Liver (tissue), 9 donors: ENCODE results near the gene CHRM5. TPM values are rescaled to one million over a fixed set of nuclear protein-coding genes. Genes with fewer than 3 reads are reported as not detected.

Source experiments
- DNase-seq: peaks from one replicate; pipeline ENCODE4 v3.0.0-alpha.2; 2017; ENCODE audit warnings: low spot score
- H3K27ac ChIP-seq, 2 donors: one replicate each; pipeline ENCODE4 v1.7.0; 2013; ENCODE audit warnings: inconsistent platforms in 2 of 2, low read length in 2 of 2, control low read depth in 1 of 2, low read depth in 1 of 2, mild to moderate bottlenecking in 1 of 2
- H3K27me3 ChIP-seq, 4 donors: one replicate each; pipeline versions ENCODE4 v1.6.1 to v1.7.0; 2013; ENCODE audit warnings: low read length in 3 of 4, inconsistent platforms in 1 of 4, mild to moderate bottlenecking in 1 of 4, moderate library complexity in 1 of 4; ENCODE audit not compliant: control insufficient read depth in 4 of 4, insufficient read depth in 4 of 4
- H3K36me3 ChIP-seq, 4 donors: one replicate each; pipeline versions ENCODE4 v1.6.1 to v1.7.0; 2013; ENCODE audit warnings: low read length in 3 of 4, mild to moderate bottlenecking in 3 of 4, low read depth in 1 of 4, moderate library complexity in 1 of 4; ENCODE audit not compliant: control insufficient read depth in 4 of 4, insufficient read depth in 3 of 4
- H3K4me1 ChIP-seq, 4 donors: one replicate each; pipeline versions ENCODE4 v1.6.1 to v1.7.0; 2013; ENCODE audit warnings: low read length in 3 of 4, mild to moderate bottlenecking in 3 of 4, moderate library complexity in 1 of 4; ENCODE audit not compliant: control insufficient read depth in 4 of 4, insufficient read depth in 4 of 4
- H3K4me3 ChIP-seq, 3 donors: one replicate each; pipeline versions ENCODE4 v1.6.1 to v1.7.0; 2013; ENCODE audit warnings: low read length in 3 of 3, control low read depth in 1 of 3, low read depth in 1 of 3, mild to moderate bottlenecking in 1 of 3
- H3K9ac ChIP-seq, 2 donors: one replicate each; pipeline ENCODE4 v1.7.0; 2013; ENCODE audit warnings: low read length in 2 of 2, mild to moderate bottlenecking in 2 of 2, moderate library complexity in 2 of 2, control low read depth in 1 of 2, low read depth in 1 of 2
- H3K9me3 ChIP-seq, 4 donors: one replicate each; pipeline versions ENCODE4 v1.6.1 to v1.7.0; 2013; ENCODE audit warnings: low read length in 3 of 4; ENCODE audit not compliant: control insufficient read depth in 4 of 4
- EGR1 ChIP-seq, 2 donors: IDR thresholded peaks; 2 replicates each; pipeline ENCODE4 v1.6.1; 2016 to 2018; ENCODE audit warnings: antibody characterized with exemption in 2 of 2, low read depth in 2 of 2
- FOXA1 ChIP-seq: IDR thresholded peaks from 2 replicates; pipeline ENCODE4 v1.6.1; 2016; ENCODE audit warnings: antibody characterized with exemption
- FOXA2 ChIP-seq: IDR thresholded peaks from 2 replicates; pipeline ENCODE4 v1.6.1; 2016; ENCODE audit warnings: antibody characterized with exemption
- GABPA ChIP-seq, 2 donors: IDR thresholded peaks in 1 of 2; conservative IDR thresholded peaks in 1 of 2; 2 replicates each; pipeline ENCODE4 v1.6.1; 2016; ENCODE audit warnings: antibody characterized with exemption in 2 of 2, mild to moderate bottlenecking in 1 of 2, moderate library complexity in 1 of 2
- HNF4A ChIP-seq, 2 donors: conservative IDR thresholded peaks; 2 replicates each; pipeline ENCODE4 v1.6.1; 2016; ENCODE audit warnings: antibody characterized with exemption in 2 of 2, mild to moderate bottlenecking in 2 of 2
- HNF4G ChIP-seq: IDR thresholded peaks from 2 replicates; pipeline ENCODE4 v1.6.1; 2016; ENCODE audit warnings: antibody characterized with exemption
- JUND ChIP-seq, 2 donors: IDR thresholded peaks; 2 replicates each; pipeline ENCODE4 v1.6.1; 2016; ENCODE audit warnings: antibody characterized with exemption in 2 of 2
- NR2F2 ChIP-seq: IDR thresholded peaks from 2 replicates; pipeline ENCODE4 v1.6.1; 2016; ENCODE audit warnings: antibody characterized with exemption
- RAD21 ChIP-seq, 2 donors: IDR thresholded peaks; 2 replicates each; pipeline ENCODE4 v1.6.1; 2016; ENCODE audit warnings: antibody characterized with exemption in 2 of 2, mild to moderate bottlenecking in 2 of 2
- RXRA ChIP-seq, 2 donors: IDR thresholded peaks; 2 replicates each; pipeline ENCODE4 v1.6.1; 2017 to 2018; ENCODE audit warnings: antibody characterized with exemption in 2 of 2, mild to moderate bottlenecking in 1 of 2
- SP1 ChIP-seq: IDR thresholded peaks from 2 replicates; pipeline ENCODE4 v1.6.1; 2018; ENCODE audit warnings: antibody characterized with exemption, mild to moderate bottlenecking
- TAF1 ChIP-seq: conservative IDR thresholded peaks from 2 replicates; pipeline ENCODE4 v1.6.1; 2016; ENCODE audit warnings: antibody characterized with exemption, mild to moderate bottlenecking
- YY1 ChIP-seq: IDR thresholded peaks from 2 replicates; pipeline ENCODE4 v1.6.1; 2016; ENCODE audit warnings: antibody characterized with exemption, mild to moderate bottlenecking
- ZBTB33 ChIP-seq: IDR thresholded peaks from 2 replicates; pipeline ENCODE4 v1.6.1; 2016; ENCODE audit warnings: antibody characterized with exemption
- WGBS: extraction: QIAGEN DNeasy Blood & Tissue Kit; methylation state at CpG from one replicate; pipeline ENCODE4 v1.1.7; 2013; 5-methylcytosine and 5-hydroxymethylcytosine counted together
- polyA plus RNA-seq, 2 donors: library from polyadenylated mRNA; stranded (reverse) in 1 of 2; unstranded in 1 of 2; fragments of 200-250 nt in 1 of 2; fragments of >200 nt in 1 of 2; fragmentation: Nextera tagmentation in 1 of 2; extraction: Ambion mirVana in 1 of 2; gene quantifications; one replicate each; pipeline versions ENCODE4 v1.2.1 to v1.2.3, GENCODE V29; 2013 to 2015
- total RNA-seq, 2 donors: library from RNA; depleted of rRNA; stranded (reverse); fragments of >200 nt; gene quantifications; one replicate each; pipeline ENCODE4 v1.2.3, GENCODE V29; 2014
- TF ChIP-seq, protein P1 (sequence below): IDR thresholded peaks from 2 replicates; pipeline ENCODE4 v1.6.1; 2016; ENCODE audit warnings: antibody characterized with exemption, mild to moderate bottlenecking
- TF ChIP-seq, protein P2 (sequence below): IDR thresholded peaks from 2 replicates; pipeline ENCODE4 v1.6.1; 2016; ENCODE audit warnings: antibody characterized with exemption
- TF ChIP-seq, protein P3 (sequence below): IDR thresholded peaks from 2 replicates; pipeline ENCODE4 v1.6.1; 2016; ENCODE audit warnings: antibody characterized with exemption
- TF ChIP-seq, protein P4 (sequence below): fragments of 150-350 bp; IDR thresholded peaks from 2 replicates; pipeline ENCODE4 v1.5.1; 2017; ENCODE audit warnings: improper control_type of control experiment, low read depth, low read length; ENCODE audit not compliant: missing input control
- donor health status: healthy.
- donor health status: healthy.
- donor health status: healthy.
- donor health status: healthy.
- donor health status: healthy.

Gene CHRM5
- total and polyA plus RNA-seq, 4 donors: 0.38 TPM; not detected in 3

DNA sequence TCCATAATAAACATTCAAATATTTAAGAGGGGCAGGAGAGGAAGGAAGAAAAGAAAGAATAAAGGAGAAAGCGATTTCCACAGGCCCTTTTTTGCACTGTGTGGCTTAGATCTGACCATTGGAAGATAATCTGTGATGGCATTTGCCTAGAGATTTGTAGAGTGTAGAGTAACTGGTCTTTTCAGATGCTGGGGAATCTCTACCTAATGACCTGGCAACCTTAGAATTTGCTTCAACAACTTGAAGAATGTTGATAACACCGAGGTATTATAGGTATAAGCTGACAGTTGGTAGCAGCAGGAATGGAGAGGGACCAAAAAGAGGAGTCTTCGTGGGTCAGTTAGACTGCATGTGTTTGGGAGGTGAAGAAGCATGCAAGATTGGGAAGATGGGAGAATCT lies 91.6 kb downstream of the CHRM5 start:
- Histone ChIP-seq H3K27ac (no peak overlapping the region), H3K9me3 (no peaks in the 10 kb centered on the region), H3K4me1 (no peaks in the 10 kb centered on the region), H3K36me3 (no peaks in the 10 kb centered on the region), H3K9ac (no peak overlapping the region), H3K27me3 (no peaks in the 10 kb centered on the region), H3K4me3 (no peak overlapping the region)
- no peak for DNase-seq
- TF ChIP-seq TAF1 (no peak), RXRA (IDR thresholded peaks at IDR 0.05) (no peak), JUND (IDR thresholded peaks at IDR 0.05) (no peak), FOXA1 (no peak), YY1 (no peak), FOXA2 (no peak), HNF4G (no peak), SP1 (no peak), ZBTB33 (no peak), HNF4A (conservative IDR thresholded peaks at IDR 0.05) (no peak), GABPA (IDR thresholded peaks at IDR 0.05 in 1 of 2, conservative IDR thresholded peaks at IDR 0.05 in 1 of 2) (no peak), NR2F2 (no peak), EGR1 (IDR thresholded peaks at IDR 0.05; ENCODE audit: low read depth in 2 of 2) (no peak), RAD21 (IDR thresholded peaks at IDR 0.05) (no peak)
- TF ChIP-seq, protein P1, sequence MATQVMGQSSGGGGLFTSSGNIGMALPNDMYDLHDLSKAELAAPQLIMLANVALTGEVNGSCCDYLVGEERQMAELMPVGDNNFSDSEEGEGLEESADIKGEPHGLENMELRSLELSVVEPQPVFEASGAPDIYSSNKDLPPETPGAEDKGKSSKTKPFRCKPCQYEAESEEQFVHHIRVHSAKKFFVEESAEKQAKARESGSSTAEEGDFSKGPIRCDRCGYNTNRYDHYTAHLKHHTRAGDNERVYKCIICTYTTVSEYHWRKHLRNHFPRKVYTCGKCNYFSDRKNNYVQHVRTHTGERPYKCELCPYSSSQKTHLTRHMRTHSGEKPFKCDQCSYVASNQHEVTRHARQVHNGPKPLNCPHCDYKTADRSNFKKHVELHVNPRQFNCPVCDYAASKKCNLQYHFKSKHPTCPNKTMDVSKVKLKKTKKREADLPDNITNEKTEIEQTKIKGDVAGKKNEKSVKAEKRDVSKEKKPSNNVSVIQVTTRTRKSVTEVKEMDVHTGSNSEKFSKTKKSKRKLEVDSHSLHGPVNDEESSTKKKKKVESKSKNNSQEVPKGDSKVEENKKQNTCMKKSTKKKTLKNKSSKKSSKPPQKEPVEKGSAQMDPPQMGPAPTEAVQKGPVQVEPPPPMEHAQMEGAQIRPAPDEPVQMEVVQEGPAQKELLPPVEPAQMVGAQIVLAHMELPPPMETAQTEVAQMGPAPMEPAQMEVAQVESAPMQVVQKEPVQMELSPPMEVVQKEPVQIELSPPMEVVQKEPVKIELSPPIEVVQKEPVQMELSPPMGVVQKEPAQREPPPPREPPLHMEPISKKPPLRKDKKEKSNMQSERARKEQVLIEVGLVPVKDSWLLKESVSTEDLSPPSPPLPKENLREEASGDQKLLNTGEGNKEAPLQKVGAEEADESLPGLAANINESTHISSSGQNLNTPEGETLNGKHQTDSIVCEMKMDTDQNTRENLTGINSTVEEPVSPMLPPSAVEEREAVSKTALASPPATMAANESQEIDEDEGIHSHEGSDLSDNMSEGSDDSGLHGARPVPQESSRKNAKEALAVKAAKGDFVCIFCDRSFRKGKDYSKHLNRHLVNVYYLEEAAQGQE: no peak
- TF ChIP-seq, protein P2, sequence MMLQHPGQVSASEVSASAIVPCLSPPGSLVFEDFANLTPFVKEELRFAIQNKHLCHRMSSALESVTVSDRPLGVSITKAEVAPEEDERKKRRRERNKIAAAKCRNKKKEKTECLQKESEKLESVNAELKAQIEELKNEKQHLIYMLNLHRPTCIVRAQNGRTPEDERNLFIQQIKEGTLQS: no peak
- TF ChIP-seq, protein P3, sequence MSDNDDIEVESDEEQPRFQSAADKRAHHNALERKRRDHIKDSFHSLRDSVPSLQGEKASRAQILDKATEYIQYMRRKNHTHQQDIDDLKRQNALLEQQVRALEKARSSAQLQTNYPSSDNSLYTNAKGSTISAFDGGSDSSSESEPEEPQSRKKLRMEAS: no peak
- TF ChIP-seq, protein P4, sequence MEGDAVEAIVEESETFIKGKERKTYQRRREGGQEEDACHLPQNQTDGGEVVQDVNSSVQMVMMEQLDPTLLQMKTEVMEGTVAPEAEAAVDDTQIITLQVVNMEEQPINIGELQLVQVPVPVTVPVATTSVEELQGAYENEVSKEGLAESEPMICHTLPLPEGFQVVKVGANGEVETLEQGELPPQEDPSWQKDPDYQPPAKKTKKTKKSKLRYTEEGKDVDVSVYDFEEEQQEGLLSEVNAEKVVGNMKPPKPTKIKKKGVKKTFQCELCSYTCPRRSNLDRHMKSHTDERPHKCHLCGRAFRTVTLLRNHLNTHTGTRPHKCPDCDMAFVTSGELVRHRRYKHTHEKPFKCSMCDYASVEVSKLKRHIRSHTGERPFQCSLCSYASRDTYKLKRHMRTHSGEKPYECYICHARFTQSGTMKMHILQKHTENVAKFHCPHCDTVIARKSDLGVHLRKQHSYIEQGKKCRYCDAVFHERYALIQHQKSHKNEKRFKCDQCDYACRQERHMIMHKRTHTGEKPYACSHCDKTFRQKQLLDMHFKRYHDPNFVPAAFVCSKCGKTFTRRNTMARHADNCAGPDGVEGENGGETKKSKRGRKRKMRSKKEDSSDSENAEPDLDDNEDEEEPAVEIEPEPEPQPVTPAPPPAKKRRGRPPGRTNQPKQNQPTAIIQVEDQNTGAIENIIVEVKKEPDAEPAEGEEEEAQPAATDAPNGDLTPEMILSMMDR: no peak
- 81% methylated on average over 3 of the region's 3 CpGs for WGBS
